HG03439 (cell line): ENCODE measurements around the gene DDX43.
A peak's percentile ranks its signal among the peaks of the same experiment; 100 is the strongest.
"Not testable (repeated sequence)": the region's sequence is repeated elsewhere in the genome, so short reads cannot be mapped to it uniquely, and the experiment has no call there.

Experiments used
- ATAC-seq: cut with Tn5 transposase; IDR thresholded peaks from one replicate; pipeline ENCODE4 v1.9.1; 2021; ENCODE audit warnings: mild to moderate bottlenecking, moderate library complexity; ENCODE audit not compliant: unreplicated experiment

The DDX43 gene

DNA sequence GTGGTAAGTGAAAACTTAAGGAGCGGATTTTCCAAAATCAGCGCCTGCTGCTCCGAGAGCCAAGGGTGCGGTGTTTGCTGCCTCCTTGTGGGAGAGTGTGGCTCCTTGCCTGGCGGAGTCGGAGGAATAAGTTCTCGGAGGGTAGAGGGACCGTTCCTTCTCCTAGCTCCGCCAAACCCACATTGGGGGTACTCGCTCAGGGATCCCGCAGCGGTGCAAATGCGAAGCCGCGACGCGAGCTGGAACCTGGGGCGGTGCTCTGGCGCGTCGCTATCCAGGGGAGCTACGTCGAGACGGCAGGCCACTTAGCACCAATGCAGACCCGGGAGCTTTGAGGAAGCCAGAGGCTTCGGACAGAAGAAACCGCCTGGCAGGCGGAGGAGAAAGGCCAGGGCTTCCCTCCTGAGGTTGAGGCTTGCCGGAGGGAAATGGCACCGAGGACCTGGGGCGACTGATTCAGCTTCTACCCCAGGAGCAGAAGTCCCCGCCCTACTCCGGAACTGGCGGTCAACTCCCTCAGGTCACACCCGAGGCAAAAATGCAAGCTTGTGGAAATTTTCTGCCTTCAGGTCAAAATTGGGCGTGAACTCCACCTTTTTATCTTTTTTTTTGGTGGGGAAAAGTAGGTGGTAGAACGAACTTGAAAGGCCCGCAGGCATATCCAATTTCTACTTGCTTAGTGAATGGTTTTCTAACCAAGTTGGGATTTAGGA, 5.7 kb upstream of the DDX43 start:
- peak; percentile 65 for ATAC-seq

DNA sequence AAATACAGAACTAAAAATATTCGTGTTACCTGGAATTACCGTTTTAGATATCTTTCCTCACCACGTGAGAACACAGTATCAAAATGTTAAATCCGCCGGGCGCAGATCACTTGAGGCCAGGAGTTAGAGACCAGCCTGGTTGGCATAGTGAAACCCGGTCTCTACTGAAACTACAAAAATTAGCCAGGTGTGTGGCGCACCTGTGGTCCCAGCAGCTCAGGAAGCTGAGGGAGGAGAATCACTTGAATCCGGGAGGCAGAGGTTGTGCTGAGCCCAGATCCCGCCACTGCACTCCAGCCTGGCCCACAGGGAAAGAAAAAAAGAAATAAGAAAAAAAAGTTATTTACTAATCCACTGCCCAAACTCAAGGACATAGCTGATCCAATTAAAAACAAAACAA, 4.8 kb upstream of the DDX43 start:
- no peak for ATAC-seq

DNA sequence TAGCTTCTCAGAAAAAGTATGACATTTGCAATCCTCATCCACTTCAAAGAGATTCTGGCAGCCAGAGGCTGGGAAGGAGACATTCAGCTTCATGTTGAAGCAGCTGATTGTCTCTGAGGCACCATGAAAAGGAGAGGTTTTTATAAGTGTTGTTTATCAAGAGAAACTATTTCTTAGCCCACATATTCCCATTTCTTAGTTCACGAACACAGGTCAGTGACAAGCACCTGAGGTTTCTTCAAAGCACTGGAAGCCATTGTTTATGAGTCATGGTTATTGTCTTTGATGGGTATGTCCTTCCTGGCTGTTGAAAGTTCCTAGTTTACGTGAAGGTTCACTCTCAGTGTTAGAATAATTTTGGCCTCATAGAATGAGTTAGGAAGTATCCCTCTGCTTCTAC, 3.0 kb upstream of the DDX43 start:
- ATAC-seq: no peak

DNA sequence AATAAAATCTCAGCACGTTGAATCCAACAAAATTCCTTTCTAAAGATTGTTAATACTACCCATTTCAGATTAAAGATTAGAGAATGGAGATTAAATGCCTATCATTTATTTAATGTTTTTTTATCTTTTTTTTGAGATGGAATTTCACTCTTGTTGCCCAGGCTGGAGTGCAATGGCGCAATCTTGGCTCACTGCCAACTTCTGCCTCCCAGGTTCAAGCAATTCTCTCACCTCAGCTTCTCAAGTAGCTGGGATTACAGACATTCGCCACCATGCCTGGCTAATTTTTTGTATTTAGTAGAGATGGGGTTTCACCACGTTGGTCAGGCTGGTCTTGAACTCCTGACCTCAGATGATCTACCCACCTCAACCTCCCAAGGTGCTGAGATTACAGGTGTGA, 2.4 kb upstream of the DDX43 start:
- ATAC-seq: not testable (repeated sequence)

DNA sequence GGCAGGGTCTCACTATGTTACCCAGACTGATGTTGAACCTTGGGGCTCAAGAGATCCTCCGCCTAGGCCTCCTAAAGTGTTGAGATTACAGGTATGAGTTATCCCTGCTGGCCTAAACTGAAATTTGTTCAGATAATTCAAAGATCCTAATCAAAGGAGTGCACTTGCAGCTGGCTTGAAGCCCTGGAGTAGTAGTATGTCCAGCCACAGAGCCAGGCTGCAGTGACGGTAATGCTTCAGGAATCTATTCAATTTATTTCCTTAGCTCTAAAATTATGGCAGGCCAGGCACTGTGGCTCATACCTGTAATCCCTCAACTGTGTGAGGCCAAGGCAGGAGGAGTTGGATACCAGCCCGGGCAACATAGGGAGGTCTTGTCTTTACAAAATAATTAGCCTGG, 1.4 kb upstream of the DDX43 start:
- ATAC-seq: no peak

DNA sequence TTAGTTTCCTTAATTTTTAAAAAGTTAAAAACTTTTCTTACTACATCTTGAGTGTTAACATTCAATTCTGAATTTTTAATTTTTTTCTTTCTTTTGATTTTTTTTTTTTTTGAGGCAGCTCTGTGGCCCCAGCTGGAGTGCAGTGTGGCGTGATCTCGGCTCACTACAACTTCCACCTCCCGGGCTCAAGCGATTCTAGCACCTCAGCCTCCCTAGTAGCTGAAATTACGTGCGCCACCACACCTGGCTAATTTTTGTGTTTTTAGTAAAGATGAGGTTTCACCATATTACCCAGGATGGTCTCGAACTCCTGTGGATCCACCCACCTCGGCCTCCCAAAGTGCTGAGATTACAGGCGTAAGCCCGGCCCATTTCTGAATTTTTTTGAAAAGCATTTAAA, 1.2 kb downstream of the DDX43 start:
- ATAC-seq: no peak

DNA sequence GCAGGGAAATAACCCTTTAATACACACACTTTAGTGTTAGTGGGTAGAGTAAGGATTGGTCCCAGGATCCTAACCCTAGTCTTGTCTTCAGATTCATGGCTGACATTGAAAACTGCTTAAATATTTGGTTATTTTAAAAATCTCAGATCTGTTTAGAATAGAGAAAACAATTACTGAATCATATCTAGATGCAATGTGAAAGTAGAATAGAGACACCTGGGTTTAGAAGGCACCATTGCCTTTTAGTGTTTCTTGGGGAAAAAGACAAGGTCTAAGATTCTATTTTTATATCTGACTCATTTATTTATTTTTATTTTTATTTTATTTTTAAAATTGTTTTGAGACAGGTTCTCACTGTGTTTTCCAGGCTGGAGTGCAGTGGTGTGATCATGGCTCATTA, 6.0 kb downstream of the DDX43 start:
- no peak for ATAC-seq

DNA sequence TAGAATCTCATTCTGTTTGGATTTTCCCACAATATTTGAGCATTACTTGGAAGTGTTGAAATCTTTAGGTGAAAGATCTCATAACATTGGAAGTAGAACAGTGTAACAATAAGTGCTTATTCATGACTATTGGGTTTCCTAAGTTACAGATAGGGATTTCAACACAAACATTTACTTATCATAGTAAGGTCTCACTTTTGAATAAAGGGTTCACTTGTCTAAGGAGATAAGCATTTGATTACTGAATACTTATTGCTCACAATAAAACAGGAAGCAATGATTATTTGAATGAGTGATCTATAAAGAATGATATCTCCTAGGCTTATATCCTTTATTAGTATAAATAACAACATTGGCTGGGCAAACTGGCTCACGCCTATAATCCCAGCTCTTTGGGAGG, 14.8 kb downstream of the DDX43 start:
- no peak for ATAC-seq

DNA sequence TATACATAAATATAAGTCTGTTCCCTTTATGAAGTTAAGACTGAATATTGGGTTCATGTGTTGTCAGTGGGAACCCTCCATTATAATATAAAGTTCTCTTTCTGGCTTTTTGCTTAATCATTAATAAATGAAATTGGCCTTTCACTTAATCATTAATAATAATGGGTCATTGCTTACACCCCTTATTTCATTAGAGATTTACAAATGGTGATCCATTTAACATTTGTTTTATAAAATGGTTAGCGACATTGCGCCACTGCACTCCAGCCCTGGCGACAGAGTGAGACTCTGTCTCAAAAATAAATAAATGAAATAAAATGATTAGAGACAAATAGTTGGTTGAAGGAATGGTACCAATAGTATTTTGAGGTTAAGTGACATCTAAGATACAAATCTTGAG, 18.5 kb downstream of the DDX43 start:
- ATAC-seq: no peak

DNA sequence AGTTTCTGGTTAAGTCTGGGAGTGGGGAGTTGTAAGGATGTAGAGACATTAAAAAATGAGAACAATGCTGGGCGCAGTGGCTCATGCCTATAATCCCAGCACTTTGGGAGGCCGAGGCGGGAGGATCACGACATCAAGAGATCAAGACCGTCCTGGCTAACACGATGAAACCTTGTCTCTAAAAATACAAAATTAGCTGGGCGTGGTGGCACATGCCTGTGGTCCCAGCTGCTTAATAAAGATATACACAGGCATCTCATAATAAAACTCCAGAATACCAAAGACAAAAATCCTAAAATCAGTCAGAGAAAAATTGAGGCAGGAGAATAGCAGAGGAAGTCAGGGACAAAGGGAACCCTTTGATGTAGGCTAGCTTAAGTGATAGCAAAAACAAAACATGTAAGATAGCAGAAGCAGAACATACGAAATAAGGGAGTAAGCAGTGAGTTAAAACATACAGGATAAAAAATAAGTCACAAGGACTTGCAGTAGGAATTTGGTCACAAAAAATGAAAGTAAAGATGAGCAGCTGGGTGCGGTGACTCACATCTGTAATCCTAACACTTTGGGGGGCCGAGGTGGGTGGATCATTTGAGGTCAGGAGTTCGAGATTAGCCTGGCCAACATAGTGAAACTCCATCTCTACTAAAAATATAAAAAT, 23.6 kb downstream of the DDX43 start:
- no peak for ATAC-seq

DNA sequence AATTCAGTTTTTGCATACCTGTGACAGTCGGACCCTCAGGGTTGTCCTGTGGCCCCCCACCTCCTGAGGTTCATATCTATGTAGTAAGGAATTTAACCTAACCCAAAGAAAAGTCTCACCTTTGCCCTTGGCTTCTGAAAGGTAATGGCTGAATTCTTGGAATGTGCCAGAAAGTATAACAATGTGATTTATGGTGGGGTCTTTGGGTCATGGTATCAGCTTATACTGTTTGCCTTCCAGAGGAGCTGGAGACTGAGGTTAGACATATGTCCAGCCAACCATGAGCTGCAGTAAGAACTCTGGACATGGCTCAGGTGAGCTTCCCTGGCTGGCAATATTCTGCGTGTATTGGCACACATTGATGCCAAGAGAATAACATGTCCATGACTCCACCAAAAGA, 26.9 kb downstream of the DDX43 start:
- ATAC-seq: no peak

DNA sequence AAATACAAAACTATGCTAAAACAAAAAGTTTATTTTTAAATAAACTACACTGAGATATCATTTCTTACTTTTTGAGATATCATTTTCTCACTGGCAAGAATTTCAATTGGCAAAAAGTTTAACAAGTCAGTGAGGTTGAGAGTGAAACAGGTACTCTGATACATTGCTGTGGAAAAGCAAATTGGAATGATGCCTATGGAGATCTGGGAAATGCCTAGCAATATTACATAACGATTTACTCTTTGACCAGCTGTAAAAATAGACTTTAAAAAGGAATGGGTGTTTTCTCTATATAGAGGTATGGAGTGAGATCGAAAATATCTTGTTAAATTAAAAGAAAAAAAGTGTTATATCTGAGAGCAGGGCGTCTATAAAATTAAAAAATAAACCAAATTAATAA, 40.6 kb downstream of the DDX43 start:
- ATAC-seq: no peak

DNA sequence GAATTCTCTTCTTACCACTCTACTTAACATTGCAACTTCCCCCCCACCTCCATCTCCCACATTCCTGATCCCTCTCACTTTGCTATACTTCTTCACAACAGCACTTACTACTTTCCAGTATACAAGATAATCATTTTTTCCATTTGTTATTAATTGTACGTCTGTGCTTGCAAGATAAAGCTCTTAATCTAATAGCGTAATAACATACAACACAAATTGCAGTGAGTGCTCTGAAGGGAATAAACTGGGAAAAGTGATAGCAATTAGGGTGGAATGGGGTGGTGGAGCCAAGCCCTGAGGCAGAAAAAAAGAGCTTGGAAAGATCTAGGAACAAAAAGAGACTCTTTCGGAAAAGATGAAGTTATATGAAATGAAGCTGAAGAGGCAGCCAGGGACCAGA, 48.9 kb downstream of the DDX43 start:
- ATAC-seq: no peak

DNA sequence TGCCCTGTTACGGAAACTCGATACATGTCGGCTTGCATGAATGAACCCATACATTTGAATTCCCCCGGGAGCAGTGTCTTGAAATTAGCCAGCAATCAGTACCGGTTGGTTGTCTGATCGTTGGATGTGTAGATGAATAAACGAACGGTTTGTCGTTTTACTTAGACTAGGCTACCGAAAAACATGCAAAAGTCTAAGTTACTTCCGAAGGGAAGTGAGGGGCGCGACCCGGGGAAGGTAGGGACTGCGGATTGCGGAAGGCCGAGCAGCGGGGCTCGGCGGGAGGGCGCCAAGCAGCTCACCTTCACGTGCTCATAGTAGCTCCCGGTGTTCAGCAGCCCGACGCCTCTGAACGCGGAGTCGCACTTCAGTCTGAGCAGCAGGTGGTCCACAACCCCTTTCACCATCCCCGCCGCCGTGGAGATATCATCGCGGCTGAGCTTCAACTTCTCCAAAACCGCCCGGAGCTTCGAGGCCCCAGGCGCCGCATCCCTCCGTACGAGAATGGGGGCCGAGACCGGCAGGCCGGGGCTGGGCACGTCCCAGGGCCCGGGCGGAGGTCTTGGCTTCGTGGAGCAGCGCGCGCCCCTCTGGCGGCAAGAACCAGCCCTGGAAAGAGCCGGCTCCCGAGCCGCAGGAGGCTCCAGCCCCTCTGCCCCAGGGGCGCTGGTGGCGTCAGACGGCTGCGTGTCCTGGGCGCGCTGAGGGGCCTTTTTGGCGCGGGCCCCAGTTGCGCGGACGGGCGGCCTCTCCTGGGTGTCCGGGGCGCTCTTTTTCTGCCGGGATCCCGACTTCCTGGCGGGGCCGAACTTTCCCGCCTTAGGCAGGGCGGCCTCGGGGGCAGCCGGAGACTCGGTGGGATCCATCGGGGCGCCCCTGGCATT, 56.8 kb downstream of the DDX43 start:
- peak; percentile 42 for ATAC-seq

DNA sequence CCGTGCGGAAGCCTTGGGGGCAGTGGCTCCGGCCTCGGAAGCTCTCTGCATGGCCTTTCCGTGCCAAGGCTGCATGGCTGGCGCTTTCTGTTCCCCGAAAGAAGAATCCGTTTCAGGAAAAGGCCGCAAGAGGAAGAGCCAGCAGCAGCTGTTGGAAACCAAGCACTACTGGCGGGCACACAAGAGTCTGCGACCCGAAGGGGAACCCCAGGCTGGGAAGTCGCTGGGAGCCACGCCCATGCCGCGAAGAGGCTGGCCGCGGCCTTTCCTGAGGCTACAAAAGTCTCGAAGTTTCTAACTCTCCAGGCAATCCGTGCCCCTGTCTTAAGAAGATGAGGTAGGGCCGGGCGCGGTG, 57.5 kb downstream of the DDX43 start, which contains the start of gene CGAS:
TSS of gene CGAS (minus strand) at position 191 of the 355 bp plus-strand sequence. CDS start at position 75, 116 bp downstream.
- ATAC-seq: peak; percentile 58

DNA sequence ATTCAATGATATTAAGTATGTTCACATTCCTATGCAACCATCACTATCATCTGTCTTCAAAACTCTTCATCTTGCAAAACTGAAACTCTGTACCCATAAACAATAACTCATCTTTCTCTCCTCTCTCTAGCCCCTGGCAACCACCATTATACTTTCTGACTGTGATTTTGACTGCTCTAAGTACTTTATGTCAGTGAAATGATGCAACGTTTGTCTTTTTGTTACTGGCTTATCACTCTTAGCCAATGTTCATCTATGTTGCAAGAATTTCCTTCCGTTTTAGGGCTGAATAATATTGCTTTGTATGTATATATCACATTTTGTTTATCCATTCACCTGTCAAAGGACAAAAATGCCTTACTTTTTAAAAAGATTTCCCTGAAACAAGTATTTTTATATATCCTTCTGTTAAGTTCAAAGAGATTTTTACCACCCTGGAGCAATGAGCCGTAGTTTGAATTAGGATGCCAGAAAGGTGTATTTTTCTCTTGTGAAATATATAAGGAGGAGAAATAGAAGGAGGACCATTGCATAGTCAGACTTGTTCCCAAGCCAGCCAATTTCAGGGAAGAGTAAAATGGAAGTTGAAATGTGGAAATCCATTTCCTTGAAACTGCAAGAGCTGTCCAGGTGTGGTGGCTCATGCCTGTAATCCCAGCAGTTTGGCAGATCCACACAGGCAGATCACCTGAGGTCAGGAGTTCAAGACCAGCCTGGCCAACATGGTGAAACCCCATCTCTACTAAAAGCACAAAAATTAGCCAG, 61.4 kb downstream of the DDX43 start:
- ATAC-seq: no peak

DNA sequence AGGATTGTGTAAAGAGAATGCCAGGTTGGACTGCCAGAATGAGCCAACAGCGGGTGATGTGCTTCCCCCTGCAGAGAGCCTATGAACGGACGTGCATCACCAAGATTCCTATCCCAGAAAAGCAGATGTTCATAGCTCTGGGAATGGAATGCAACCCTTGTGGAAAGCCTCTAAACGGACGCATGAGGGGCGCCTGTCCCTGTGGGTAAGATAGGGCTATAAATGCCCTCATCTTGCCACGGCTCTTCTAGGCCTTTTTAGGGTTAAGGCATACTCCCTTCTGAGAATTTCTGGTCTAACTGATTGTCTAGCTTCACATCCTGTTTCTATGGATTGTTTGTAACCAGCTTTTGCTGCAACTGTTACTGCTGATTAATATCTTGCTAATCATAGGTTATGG, 64.8 kb downstream of the DDX43 start:
- not testable (repeated sequence) for ATAC-seq

DNA sequence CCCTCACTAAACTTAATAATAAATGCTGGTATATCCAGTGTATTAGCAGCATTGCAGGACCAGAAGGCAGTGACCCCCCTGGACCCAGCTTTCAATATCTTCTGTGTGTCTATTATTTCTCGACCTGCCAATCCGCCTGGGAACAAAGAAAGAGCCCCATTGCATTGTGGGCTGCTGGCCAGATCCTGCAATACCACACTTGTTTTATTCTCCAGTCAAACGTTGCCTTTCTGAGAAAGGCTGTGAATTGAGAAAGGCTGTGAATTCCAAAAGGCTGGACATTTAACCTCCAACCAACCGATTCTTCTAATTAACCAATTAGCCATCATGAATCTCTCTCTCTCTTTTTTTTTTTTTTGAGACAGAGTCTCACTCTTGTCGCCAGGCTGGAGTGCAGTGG, 65.4 kb downstream of the DDX43 start:
- ATAC-seq: no peak

DNA sequence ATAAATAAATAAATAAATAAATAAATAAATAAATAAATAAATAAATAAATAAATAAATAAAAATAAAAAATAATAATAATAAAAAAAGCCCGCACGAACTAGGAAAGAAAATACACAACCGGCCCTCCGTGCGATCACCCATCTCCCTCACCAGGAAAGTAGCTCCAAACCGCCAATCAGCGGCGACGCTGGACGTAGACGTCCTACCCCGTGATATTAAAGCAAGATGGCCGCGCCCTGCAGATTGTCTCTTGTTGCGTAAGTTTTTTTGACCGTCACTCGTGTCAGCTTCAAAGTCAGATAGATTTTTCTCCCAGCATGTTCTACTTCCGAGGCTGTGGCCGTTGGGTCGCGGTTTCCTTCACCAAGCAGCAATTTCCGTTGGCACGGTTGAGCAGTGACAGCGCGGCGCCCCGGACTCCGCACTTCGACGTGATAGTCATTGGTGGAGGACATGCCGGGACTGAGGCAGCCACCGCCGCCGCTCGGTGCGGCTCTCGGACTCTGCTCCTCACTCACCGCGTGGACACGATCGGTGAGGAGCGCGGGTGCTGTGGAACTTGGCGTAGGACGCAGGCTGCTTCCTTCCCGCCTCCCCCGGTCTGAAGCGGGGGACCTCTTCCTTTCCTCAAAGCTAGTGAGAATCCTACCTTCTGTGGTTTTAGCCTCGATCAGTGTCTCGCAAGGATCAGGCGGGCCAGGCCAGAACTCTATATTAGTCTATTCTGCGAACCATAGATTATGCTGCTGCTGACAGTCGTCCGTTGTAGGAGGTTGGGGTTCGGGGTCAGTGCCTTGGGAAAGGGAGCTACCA, 67.1 kb downstream of the DDX43 start, which contains the start of gene MTO1:
TSS of gene MTO1 (plus strand) at position 201 of the 814 bp plus-strand sequence. CDS start at position 319, 118 bp downstream.
- peak; percentile 95 for ATAC-seq
